Liver (tissue), 3 donors: ENCODE data around the gene TPD52L3.

Experiments used
- RAD21 ChIP-seq, 2 donors: IDR thresholded peaks; 2 replicates each; pipeline ENCODE4 v1.6.1; 2016; ENCODE audit warnings: antibody characterized with exemption in 2 of 2, mild to moderate bottlenecking in 2 of 2
- TF ChIP-seq, protein P1 (sequence below): fragments of 150-350 bp; IDR thresholded peaks from 2 replicates; pipeline ENCODE4 v1.5.1; 2017; ENCODE audit warnings: improper control_type of control experiment, low read depth, low read length; ENCODE audit not compliant: missing input control
- donor health status: healthy.
- donor health status: healthy.

DNA sequence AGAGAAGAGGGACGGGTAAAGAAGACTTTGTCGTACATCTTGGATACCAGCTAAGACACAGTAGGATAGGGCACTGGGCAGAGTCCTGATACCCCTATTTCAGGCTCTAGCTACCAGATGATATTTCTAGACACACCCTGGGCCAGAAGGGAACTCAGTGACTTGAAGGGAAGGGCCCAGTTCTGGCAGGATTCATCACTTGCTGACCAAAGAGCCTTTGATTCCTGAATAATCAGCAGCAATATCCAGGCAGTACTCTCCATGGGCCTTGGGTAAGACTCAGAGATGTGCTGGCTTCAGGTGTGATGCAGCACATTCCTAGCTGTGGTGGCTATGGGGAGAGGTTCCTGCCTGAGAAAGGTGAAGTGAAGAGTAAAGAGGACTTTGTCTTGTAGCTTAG lies 40.7 kb downstream of the TPD52L3 start:
- TF ChIP-seq, protein P1, sequence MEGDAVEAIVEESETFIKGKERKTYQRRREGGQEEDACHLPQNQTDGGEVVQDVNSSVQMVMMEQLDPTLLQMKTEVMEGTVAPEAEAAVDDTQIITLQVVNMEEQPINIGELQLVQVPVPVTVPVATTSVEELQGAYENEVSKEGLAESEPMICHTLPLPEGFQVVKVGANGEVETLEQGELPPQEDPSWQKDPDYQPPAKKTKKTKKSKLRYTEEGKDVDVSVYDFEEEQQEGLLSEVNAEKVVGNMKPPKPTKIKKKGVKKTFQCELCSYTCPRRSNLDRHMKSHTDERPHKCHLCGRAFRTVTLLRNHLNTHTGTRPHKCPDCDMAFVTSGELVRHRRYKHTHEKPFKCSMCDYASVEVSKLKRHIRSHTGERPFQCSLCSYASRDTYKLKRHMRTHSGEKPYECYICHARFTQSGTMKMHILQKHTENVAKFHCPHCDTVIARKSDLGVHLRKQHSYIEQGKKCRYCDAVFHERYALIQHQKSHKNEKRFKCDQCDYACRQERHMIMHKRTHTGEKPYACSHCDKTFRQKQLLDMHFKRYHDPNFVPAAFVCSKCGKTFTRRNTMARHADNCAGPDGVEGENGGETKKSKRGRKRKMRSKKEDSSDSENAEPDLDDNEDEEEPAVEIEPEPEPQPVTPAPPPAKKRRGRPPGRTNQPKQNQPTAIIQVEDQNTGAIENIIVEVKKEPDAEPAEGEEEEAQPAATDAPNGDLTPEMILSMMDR, result no peak
- no peak for TF ChIP-seq RAD21 (IDR thresholded peaks at IDR 0.05)
